GM12878 (cell line): ENCODE measurements around the gene SOBP. TPM values are rescaled to one million over a fixed set of nuclear protein-coding genes. Genes with fewer than 3 reads are reported as not detected.

Experiments
- ATAC-seq: fragments of 200-7000 bp; cut with Tn5 transposase; 3 replicates; pipeline ENCODE4 v1.9.1; 2020; ENCODE audit warnings: mild to moderate bottlenecking, moderate library complexity
- BruUV-seq: library from RNA; stranded (reverse); fragments of 400-500 nt; replicated peaks from 2 replicates; lab custom pipeline; 2021; lab: Mats Ljungman, UMichigan
- CTCF ChIA-PET: fragments of 300-600 bp; sonication (Branson Sonifier 250); formaldehyde crosslinking; extraction: SDS; loops from one replicate; lab custom pipeline; 2021; ENCODE audit warnings: inconsistent platforms; lab: Yijun Ruan, JAX
- POLR2A ChIA-PET: fragments of 350-600 bp; formaldehyde crosslinking; extraction: SDS; loops from one replicate; lab custom pipeline; 2021; ENCODE audit warnings: inconsistent platforms; lab: Charles Lee
- RAD21 ChIA-PET: fragments of 300-600 bp; sonication (Branson Sonifier 250); formaldehyde crosslinking; loops from one replicate; lab custom pipeline; 2023; ENCODE audit warnings: antibody characterized with exemption; ENCODE audit not compliant: unreplicated experiment; lab: Charles Lee
- SMC1A ChIA-PET: fragments of 300-600 bp; sonication (Branson Sonifier 250); formaldehyde crosslinking; loops from one replicate; lab custom pipeline; 2023; ENCODE audit not compliant: unreplicated experiment, uncharacterized antibody; lab: Charles Lee
- DNase-seq: peaks from one replicate; pipeline ENCODE4 v3.0.0-alpha.2; 2011; ENCODE audit warnings: low read depth, low spot score
- FAIRE-seq: peaks from 3 replicates; lab custom pipeline; 2011; peaks lifted over from hg19 to GRCh38; lab: Jason Lieb, UNC
- H2AFZ ChIP-seq: 2 replicates; pipeline ENCODE4 v1.6.0; 2011; ENCODE audit warnings: low read depth, low read length, control low read depth; ENCODE audit not compliant: control insufficient read depth
- H3K27ac ChIP-seq: 2 replicates; pipeline ENCODE4 v1.5.1; 2011; ENCODE audit warnings: control low read depth; ENCODE audit not compliant: control insufficient read depth, insufficient read depth
- H3K27me3 ChIP-seq, 2 experiments: replicated peaks in 1 of 2; 2 replicates each; pipeline versions ENCODE4 v1.6.0 to v1.6.1; 2011; ENCODE audit warnings: low read length in 1 of 2; ENCODE audit not compliant: control insufficient read depth in 2 of 2, insufficient read depth in 2 of 2
- H3K36me3 ChIP-seq, 2 experiments: 2 replicates each; pipeline ENCODE4 v1.5.1; 2011; ENCODE audit warnings: low read length in 1 of 2; ENCODE audit not compliant: control insufficient read depth in 2 of 2, insufficient read depth in 2 of 2
- H3K4me1 ChIP-seq: 2 replicates; pipeline ENCODE4 v1.6.1; 2011; ENCODE audit warnings: mild to moderate bottlenecking, low read length, moderate library complexity, mixed read lengths; ENCODE audit not compliant: control insufficient read depth, insufficient read depth
- H3K4me2 ChIP-seq: 2 replicates; pipeline ENCODE4 v1.6.0; 2011; ENCODE audit warnings: control low read depth; ENCODE audit not compliant: control insufficient read depth, insufficient read depth
- H3K4me3 ChIP-seq: fragments of 200-600 bp; sonication (generic); 2 replicates; pipeline ENCODE4 v1.5.1; 2016
- H3K79me2 ChIP-seq: 2 replicates; pipeline ENCODE4 v1.6.0; 2011; ENCODE audit warnings: low read length; ENCODE audit not compliant: control insufficient read depth, insufficient read depth
- H3K9ac ChIP-seq: 2 replicates; pipeline ENCODE4 v1.8.0; 2011; ENCODE audit warnings: low read length, control low read depth, mixed read lengths; ENCODE audit not compliant: control insufficient read depth, insufficient read depth
- H3K9me3 ChIP-seq: replicated peaks from 3 replicates; pipeline ENCODE4 v1.5.1; 2011; ENCODE audit warnings: mild to moderate bottlenecking, low read length; ENCODE audit not compliant: control insufficient read depth, insufficient read depth
- H4K20me1 ChIP-seq: 2 replicates; pipeline ENCODE4 v1.6.0; 2011; ENCODE audit not compliant: control insufficient read depth, insufficient read depth
- BACH1 ChIP-seq: fragments of 450-650 bp; IDR thresholded peaks from 2 replicates; pipeline ENCODE4 v1.6.1; 2017; ENCODE audit warnings: mild to moderate bottlenecking, borderline replicate concordance
- CUX1 ChIP-seq: IDR thresholded peaks from 2 replicates; pipeline ENCODE4 v1.6.1; 2012; ENCODE audit warnings: improper control_type of control experiment, low read depth, low read length; ENCODE audit not compliant: insufficient replicate concordance
- HCFC1 ChIP-seq: fragments of 150-350 bp; IDR thresholded peaks from 2 replicates; pipeline ENCODE4 v1.6.1; 2014; ENCODE audit warnings: low read length
- LARP7 ChIP-seq: fragments of 450-650 bp; IDR thresholded peaks from 2 replicates; pipeline ENCODE4 v1.6.1; 2017; ENCODE audit warnings: mild to moderate bottlenecking
- NBN ChIP-seq: fragments of 450-650 bp; IDR thresholded peaks from 2 replicates; pipeline ENCODE4 v1.6.1; 2016
- NFYA ChIP-seq: IDR thresholded peaks from 2 replicates; pipeline ENCODE4 v1.6.1; 2011; ENCODE audit warnings: low read depth, mild to moderate bottlenecking, low read length, improper control_type of control experiment, borderline replicate concordance
- POU2F2 ChIP-seq: IDR thresholded peaks from 3 replicates; pipeline ENCODE4 v1.6.1; 2011; ENCODE audit warnings: low read depth, mild to moderate bottlenecking, low read length, borderline replicate concordance
- RAD51 ChIP-seq: fragments of 450-650 bp; IDR thresholded peaks from 2 replicates; pipeline ENCODE4 v1.6.1; 2016; ENCODE audit warnings: moderate library complexity, mild to moderate bottlenecking, inconsistent platforms
- USF1 ChIP-seq: IDR thresholded peaks from 2 replicates; pipeline ENCODE4 v1.6.1; 2011; ENCODE audit warnings: borderline replicate concordance, low read depth, mild to moderate bottlenecking, moderate library complexity, mixed read lengths, low read length; ENCODE audit not compliant: insufficient read depth; ENCODE audit errors: extremely low read length
- WGBS: methylation state at CpG from one replicate; pipeline ENCODE4 v1.1.6; 2016; ENCODE audit warnings: low lambda C conversion rate; ENCODE audit not compliant: insufficient replicate concordance, insufficient coverage; ENCODE audit errors: missing lambda C conversion rate; 5-methylcytosine and 5-hydroxymethylcytosine counted together
- in situ Hi-C: fragments of 300-500 bp; cut with MboI; formaldehyde crosslinking; loops from 9 replicates; pipeline ENCODE4 v1.14.3; 2018; ENCODE audit warnings: mixed read lengths
- intact Hi-C: fragments of 100-400 bp; cut with micrococcal nuclease; formaldehyde crosslinking; loops from one replicate; pipeline ENCODE4 v1.14.2; 2022; ENCODE audit not compliant: unreplicated experiment
- polyA plus RNA-seq, 11 experiments: library from polyadenylated mRNA; depleted of rRNA in 4 of 11; unstranded in 6 of 11; stranded (reverse) in 5 of 11; fragments of >200 nt; fragmentation: Nextera tagmentation in 4 of 11; fragmentation: Illumina TruSeq in 1 of 11; extraction: Ambion mirVana in 4 of 11; extraction: Trizol in 1 of 11; gene quantifications; 1 replicate in 1 of 11; 2 replicates in 10 of 11; pipeline versions ENCODE4 v1.2.1 to v1.2.3, GENCODE V29; 2011 to 2016; ENCODE audit warnings: inconsistent platforms in 2 of 11, missing spikeins in 2 of 11, low read depth in 1 of 11
- total RNA-seq, 4 experiments: library from RNA; depleted of rRNA in 3 of 4; stranded (reverse); fragments of >200 nt in 3 of 4; fragmentation: Illumina TruSeq in 1 of 4; extraction: Trizol in 1 of 4; gene quantifications; 2 replicates each; pipeline versions ENCODE4 v1.2.1 to v1.2.3, GENCODE V29; 2013 to 2021
- TF ChIP-seq, protein P1 (sequence below): fragments of 450-650 bp; IDR thresholded peaks from 2 replicates; pipeline ENCODE4 v1.6.1; 2017; ENCODE audit warnings: low read depth, mild to moderate bottlenecking, moderate library complexity

The SOBP gene
- total and polyA plus RNA-seq, 10 of the 15 experiments (the other 5 are each of a cell fraction or from before 2014, with no cell fraction given): 0.49 to 1.9 (median 0.78) TPM

GRCh38 chr6:107638493-107638892 is 148.6 kb downstream of the SOBP start:
- 0 out of 3 replicates have a peak, but pooled peaks have one; percentile 30 for ATAC-seq
- WGBS: 52% methylated on average over 4 of the region's 4 CpGs
- Histone ChIP-seq H3K36me3 (no peaks in the 10 kb centered on the region), H3K27ac (no peak overlapping the region), H3K9ac (no peak overlapping the region), H3K4me3 (no peak overlapping the region), H3K4me1 (peaks cover 11% of the 10 kb centered on the region), H4K20me1 (no peaks in the 10 kb centered on the region), H3K27me3 (peaks cover 2 to 7% of the 10 kb centered on the region in 2 experiments), H3K9me3 (no peaks in the 10 kb centered on the region), H2AFZ (no peak overlapping the region), H3K79me2 (no peaks in the 10 kb centered on the region), H3K4me2 (peak overlapping the region; percentile 15; the same call in 1 of the 2 replicates)
- no peak for FAIRE-seq
- no peak for DNase-seq
- BruUV-seq: no TSS peak
- POLR2A ChIA-PET: interaction anchor here (1.3 kb wide), 1 partner anchor 11 kb away, joined by 4 read pairs; no protein-coding TSS in a partner anchor
- RAD21 ChIA-PET: interaction anchor here (1.1 kb wide), 1 partner anchor 23 kb away, joined by 3 read pairs; no protein-coding TSS in a partner anchor
- SMC1A ChIA-PET: interaction anchor here (1.6 kb wide), 1 partner anchor 18 kb away, joined by 4 read pairs; no protein-coding TSS in a partner anchor
- in situ Hi-C loops: no loop called here
- intact Hi-C loops: no loop called here
- TF ChIP-seq USF1: no peak
- TF ChIP-seq, protein P1, sequence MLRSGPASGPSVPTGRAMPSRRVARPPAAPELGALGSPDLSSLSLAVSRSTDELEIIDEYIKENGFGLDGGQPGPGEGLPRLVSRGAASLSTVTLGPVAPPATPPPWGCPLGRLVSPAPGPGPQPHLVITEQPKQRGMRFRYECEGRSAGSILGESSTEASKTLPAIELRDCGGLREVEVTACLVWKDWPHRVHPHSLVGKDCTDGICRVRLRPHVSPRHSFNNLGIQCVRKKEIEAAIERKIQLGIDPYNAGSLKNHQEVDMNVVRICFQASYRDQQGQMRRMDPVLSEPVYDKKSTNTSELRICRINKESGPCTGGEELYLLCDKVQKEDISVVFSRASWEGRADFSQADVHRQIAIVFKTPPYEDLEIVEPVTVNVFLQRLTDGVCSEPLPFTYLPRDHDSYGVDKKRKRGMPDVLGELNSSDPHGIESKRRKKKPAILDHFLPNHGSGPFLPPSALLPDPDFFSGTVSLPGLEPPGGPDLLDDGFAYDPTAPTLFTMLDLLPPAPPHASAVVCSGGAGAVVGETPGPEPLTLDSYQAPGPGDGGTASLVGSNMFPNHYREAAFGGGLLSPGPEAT: no peak
- TF ChIP-seq CUX1: no peak
- TF ChIP-seq HCFC1: no peak
- no peak for TF ChIP-seq NBN
- TF ChIP-seq BACH1: no peak
- no peak for TF ChIP-seq NFYA
- TF ChIP-seq LARP7: no peak
- TF ChIP-seq RAD51: no peak
- no peak for TF ChIP-seq POU2F2
- CTCF ChIA-PET: interaction anchor here (1.2 to 1.5 kb wide), 2 partner anchors 17 to 37 kb away, joined by 3 read pairs; no protein-coding TSS in a partner anchor
